D721Med (cell line): ENCODE measurements around the gene TGDS.
"Not testable (repeated sequence)": the region's sequence is repeated elsewhere in the genome, so short reads cannot be mapped to it uniquely, and the experiment has no call there.

ENCODE experiments used
- DNase-seq: peaks from one replicate; pipeline ENCODE4 v3.0.0; 2011; ENCODE audit warnings: low spot score; ENCODE audit not compliant: insufficient read length
- FAIRE-seq: peaks from 2 replicates; lab custom pipeline; 2011; peaks lifted over from hg19 to GRCh38; lab: Jason Lieb, UNC
- CTCF ChIP-seq: IDR thresholded peaks from 2 replicates; pipeline ENCODE4 v1.5.1; 2012; ENCODE audit warnings: mild to moderate bottlenecking, control low read depth; ENCODE audit not compliant: insufficient read depth; ENCODE audit errors: missing control alignments

TGDS gene

DNA sequence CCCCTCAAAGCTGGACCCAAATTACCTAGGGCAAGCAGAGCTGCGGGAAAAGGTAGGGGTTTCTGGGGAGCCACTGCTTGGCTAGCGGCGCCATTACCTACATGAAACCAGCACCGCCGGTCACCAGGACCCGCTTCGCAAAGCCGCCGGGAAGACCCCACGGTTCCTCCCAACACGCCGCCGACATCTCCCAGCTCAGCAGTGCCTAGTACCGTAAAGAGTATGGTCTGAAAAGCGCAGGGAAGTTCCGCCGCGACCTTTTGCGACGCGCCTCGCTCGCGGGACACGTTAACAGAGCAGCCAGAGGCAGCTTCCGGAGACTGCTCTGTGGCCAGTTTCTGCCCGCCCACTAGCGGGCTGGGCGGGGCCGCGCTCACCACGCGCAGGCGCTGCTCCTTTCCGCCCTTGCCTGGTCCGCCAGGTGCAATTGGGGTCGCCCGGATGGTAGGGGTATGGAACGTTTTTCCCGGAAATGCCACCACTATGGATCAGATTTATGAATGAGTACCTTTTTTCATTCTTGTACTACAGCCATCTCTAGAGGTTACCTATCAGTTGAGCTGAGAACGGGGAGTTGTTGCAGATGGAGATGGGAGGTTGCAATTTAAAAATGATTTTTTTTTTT, at the start of gene TGDS:
Gene TGDS (minus strand): TSS at position 203 of the 625 bp plus-strand sequence. CDS start 16 bp downstream, at position 187.
- no peak for FAIRE-seq
- no peak for TF ChIP-seq CTCF
- DNase-seq, result peak; percentile 64

GRCh38 chr13:94641409-94641941, 45.5 kb upstream of the TGDS start:
- FAIRE-seq, result no peak
- TF ChIP-seq CTCF, result no peak
- no peak for DNase-seq

- no peak for FAIRE-seq
- no peak for TF ChIP-seq CTCF
- no peak for DNase-seq
These were observed 44.8 kb upstream of the TGDS start for GRCh38 chr13:94640721-94641120.

- FAIRE-seq, result not testable (repeated sequence)
These were observed 41.7 kb upstream of the TGDS start for GRCh38 chr13:94637677-94638076.

GRCh38 chr13:94636942-94637578, 41.1 kb upstream of the TGDS start:
- DNase-seq (no peak), FAIRE-seq (no peak)
- TF ChIP-seq CTCF, result no peak

More at GRCh38 chr13:94637677-94638076, 41.7 kb upstream of the TGDS start:
- DNase-seq, result not testable (repeated sequence)

DNA sequence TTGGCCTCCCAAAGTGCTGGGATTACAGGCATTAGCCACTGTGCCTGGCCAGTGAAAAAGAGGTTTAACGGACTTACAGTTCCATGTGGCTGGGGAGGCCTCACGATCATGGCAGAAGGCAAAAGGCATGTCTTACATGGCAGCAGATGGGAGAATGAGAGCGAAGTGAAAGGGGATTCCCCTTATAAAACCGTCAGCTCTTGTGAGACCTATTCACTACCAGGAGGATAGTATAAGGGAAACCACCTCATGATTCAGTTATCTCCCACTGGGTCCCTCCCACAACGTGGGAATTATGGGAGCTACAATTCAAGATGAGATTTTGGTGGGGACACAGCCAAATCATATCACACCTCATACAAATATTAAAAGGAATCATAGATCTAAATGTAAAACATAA, 40.1 kb upstream of the TGDS start:
- DNase-seq, FAIRE-seq: not testable (repeated sequence)

GRCh38 chr13:94632226-94632980, 36.5 kb upstream of the TGDS start:
- TF ChIP-seq CTCF, result no peak
- FAIRE-seq (no peak), DNase-seq (no peak)
